Panc1 (cell line): ENCODE data around the gene ADAMTS13.

ENCODE experiments used
- CTCF ChIP-seq: fragments of 450-650 bp; IDR thresholded peaks from 2 replicates; pipeline ENCODE4 v1.5.1; 2017; ENCODE audit warnings: mild to moderate bottlenecking
- POLR2AphosphoS5 ChIP-seq: IDR thresholded peaks from 2 replicates; pipeline ENCODE4 v1.6.1; 2012; ENCODE audit warnings: mild to moderate bottlenecking, low read depth, low read length, moderate library complexity
- REST ChIP-seq, 2 experiments: IDR thresholded peaks; 2 replicates each; pipeline ENCODE4 v1.6.1; 2011 to 2012; ENCODE audit warnings: low read depth in 2 of 2, control low read depth in 1 of 2, low read length in 1 of 2, mild to moderate bottlenecking in 1 of 2, moderate library complexity in 1 of 2; ENCODE audit not compliant: insufficient read depth in 1 of 2
- SIN3A ChIP-seq: IDR thresholded peaks from 2 replicates; pipeline ENCODE4 v1.6.1; 2012; ENCODE audit warnings: low read depth, mild to moderate bottlenecking, low read length, moderate library complexity, borderline replicate concordance; ENCODE audit not compliant: insufficient read depth

GRCh38 chr9:133375116-133375723 is 46.9 kb upstream of the ADAMTS13 start:
- TF ChIP-seq CTCF: no peak; the same call in 1 of the 2 replicates
- no peak for TF ChIP-seq SIN3A
- no peak for TF ChIP-seq POLR2AphosphoS5
- no peak for TF ChIP-seq REST (IDR thresholded peaks at IDR 0.05; ENCODE audit: insufficient read depth in 1 of 2, low read depth in 2 of 2, low read length in 1 of 2)
